Osteocyte (in vitro differentiated cells): ENCODE results near the gene CBR1. TPM values are rescaled to one million over a fixed set of nuclear protein-coding genes. Genes with fewer than 3 reads are reported as not detected.

Experiments
- DNase-seq: peaks from one replicate; pipeline ENCODE4 v3.0.0; 2021; ENCODE audit warnings: mixed read lengths; ENCODE audit not compliant: unreplicated experiment; ENCODE audit errors: extremely low spot score
- H3K27ac Mint-ChIP-seq: one replicate; pipeline ENCODE4 v1.8.0; 2021; ENCODE audit warnings: mild to moderate bottlenecking, mixed read lengths; ENCODE audit not compliant: unreplicated experiment
- H3K27me3 Mint-ChIP-seq: one replicate; pipeline ENCODE4 v1.8.0; 2021; ENCODE audit warnings: mixed read lengths; ENCODE audit not compliant: unreplicated experiment
- H3K36me3 Mint-ChIP-seq: one replicate; pipeline ENCODE4 v1.8.0; 2021; ENCODE audit warnings: mixed read lengths; ENCODE audit not compliant: unreplicated experiment
- H3K4me1 Mint-ChIP-seq: one replicate; pipeline ENCODE4 v1.8.0; 2021; ENCODE audit warnings: mixed read lengths; ENCODE audit not compliant: unreplicated experiment
- H3K4me3 Mint-ChIP-seq: one replicate; pipeline ENCODE4 v1.8.0; 2021; ENCODE audit warnings: mild to moderate bottlenecking, moderate library complexity, mixed read lengths; ENCODE audit not compliant: unreplicated experiment
- H3K9me3 Mint-ChIP-seq: one replicate; pipeline ENCODE4 v1.8.0; 2021; ENCODE audit warnings: mixed read lengths; ENCODE audit not compliant: unreplicated experiment
- total RNA-seq: library from RNA; stranded (reverse); gene quantifications from 2 replicates; pipeline ENCODE4 v1.2.1, GENCODE V29; 2021
- TF ChIP-seq, protein P1 (sequence below): fragments of 200-600 bp; sonication (generic); IDR thresholded peaks from 2 replicates; pipeline ENCODE4 v1.5.0; 2021; ENCODE audit warnings: antibody characterized with exemption, mild to moderate bottlenecking, moderate library complexity

Gene CBR1
- total RNA-seq, 1 donor from 2014 or later: 17.2 TPM

DNA sequence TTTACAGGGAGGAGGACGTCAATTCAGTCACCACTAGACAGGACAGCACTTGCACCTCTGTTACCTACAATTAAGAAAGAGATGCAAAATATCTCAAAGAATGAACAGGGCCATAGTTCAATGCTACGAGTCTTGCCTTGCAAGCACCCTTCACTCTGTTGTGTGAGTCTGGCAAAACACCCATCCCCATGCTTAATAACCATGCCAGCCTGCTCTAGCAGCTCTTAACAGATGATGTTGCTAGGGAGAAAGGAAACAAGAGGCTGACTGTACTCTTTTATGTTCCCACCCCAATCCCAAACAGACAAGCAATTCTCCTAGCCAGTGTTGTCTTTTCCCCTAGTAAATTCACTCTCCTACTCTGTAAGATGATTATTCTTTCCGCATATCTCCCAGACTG, 5.3 kb downstream of the CBR1 start:
- TF ChIP-seq, protein P1, sequence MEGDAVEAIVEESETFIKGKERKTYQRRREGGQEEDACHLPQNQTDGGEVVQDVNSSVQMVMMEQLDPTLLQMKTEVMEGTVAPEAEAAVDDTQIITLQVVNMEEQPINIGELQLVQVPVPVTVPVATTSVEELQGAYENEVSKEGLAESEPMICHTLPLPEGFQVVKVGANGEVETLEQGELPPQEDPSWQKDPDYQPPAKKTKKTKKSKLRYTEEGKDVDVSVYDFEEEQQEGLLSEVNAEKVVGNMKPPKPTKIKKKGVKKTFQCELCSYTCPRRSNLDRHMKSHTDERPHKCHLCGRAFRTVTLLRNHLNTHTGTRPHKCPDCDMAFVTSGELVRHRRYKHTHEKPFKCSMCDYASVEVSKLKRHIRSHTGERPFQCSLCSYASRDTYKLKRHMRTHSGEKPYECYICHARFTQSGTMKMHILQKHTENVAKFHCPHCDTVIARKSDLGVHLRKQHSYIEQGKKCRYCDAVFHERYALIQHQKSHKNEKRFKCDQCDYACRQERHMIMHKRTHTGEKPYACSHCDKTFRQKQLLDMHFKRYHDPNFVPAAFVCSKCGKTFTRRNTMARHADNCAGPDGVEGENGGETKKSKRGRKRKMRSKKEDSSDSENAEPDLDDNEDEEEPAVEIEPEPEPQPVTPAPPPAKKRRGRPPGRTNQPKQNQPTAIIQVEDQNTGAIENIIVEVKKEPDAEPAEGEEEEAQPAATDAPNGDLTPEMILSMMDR: no peak
- no peak for DNase-seq
- H3K4me1 Mint-ChIP-seq: peaks cover 11% of the 10 kb centered on the region

DNA sequence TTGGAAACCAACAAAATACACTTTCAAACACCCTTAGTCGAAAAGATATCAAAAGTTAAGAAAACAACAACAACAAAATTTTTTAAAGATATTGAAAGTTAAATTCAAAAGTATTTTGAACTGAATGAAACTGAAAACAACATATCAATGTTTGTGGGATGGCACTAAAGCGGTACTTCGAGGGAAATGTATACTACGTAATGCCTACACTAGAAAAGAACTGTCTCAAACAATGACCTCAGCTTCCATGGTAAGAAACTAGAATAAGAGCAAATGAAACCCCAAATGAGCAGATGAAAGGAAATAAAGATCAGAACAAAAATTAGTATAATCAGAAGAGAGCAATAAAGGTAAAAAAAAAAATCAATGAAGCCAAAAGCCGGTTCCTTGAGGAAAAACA, 6.1 kb downstream of the CBR1 start:
- Mint-ChIP-seq H3K4me1 (peaks cover 4% of the 10 kb centered on the region), H3K27me3 (peaks cover 10% of the 10 kb centered on the region), H3K4me3 (no peak overlapping the region), H3K36me3 (no peaks in the 10 kb centered on the region), H3K9me3 (peaks cover 3% of the 10 kb centered on the region), H3K27ac (no peak overlapping the region)
- no peak for DNase-seq
- TF ChIP-seq, protein P1: no peak

More for the DNA sequence above, 5.3 kb downstream of the CBR1 start:
- Mint-ChIP-seq H3K4me3 (no peak overlapping the region), H3K27ac (no peak overlapping the region), H3K36me3 (no peaks in the 10 kb centered on the region), H3K9me3 (peaks cover 3% of the 10 kb centered on the region), H3K27me3 (peaks cover 10% of the 10 kb centered on the region)

- Mint-ChIP-seq H3K36me3 (no peaks in the 10 kb centered on the region), H3K4me1 (no peaks in the 10 kb centered on the region), H3K27me3 (peaks cover 14% of the 10 kb centered on the region), H3K4me3 (no peak overlapping the region), H3K27ac (no peak overlapping the region), H3K9me3 (peaks cover 3% of the 10 kb centered on the region)
- TF ChIP-seq, protein P1: no peak
- no peak for DNase-seq
These were observed 7.2 kb downstream of the CBR1 start for GRCh38 chr21:36076878-36077655.

GRCh38 chr21:36077758-36078157, 7.9 kb downstream of the CBR1 start:
- TF ChIP-seq, protein P1: no peak
- H3K27me3 Mint-ChIP-seq: peaks cover 17% of the 10 kb centered on the region
- no peaks in the 10 kb centered on the region for H3K36me3 Mint-ChIP-seq
- no peaks in the 10 kb centered on the region for H3K4me1 Mint-ChIP-seq
- H3K27ac Mint-ChIP-seq: no peak overlapping the region
- DNase-seq: no peak
- H3K9me3 Mint-ChIP-seq: peaks cover 3% of the 10 kb centered on the region
- H3K4me3 Mint-ChIP-seq: no peak overlapping the region

DNA sequence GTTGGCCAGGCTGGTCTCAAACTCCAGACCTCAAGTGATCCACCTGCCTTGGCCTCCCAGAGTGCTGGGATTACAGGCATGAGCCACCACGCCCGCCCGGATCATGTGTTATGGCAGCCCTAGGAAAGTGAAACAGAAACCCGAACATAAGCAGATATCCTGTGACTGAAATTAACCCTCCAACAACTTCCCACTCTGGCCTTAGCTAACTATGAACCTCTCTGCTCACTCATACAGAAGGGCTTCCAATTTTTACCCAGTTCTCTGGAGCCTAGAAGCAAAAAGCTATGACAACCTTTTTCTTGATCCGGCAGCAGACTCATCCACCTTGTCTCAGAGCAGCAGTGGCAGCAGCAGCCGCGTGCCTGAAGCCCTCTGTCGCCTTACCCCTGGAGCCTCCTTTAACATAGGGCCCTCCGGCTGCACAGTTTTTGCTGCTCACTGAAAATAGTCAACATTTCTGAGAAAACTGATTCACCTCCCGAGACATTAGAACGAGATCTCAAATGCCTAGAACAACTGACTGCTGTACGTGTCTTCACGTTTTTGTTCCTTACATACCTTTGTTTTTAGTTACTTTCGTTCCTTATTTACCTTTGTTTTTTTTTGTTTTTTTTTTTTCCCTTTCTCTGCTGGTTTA, 9.3 kb downstream of the CBR1 start:
- Mint-ChIP-seq H3K27me3 (peaks cover 17% of the 10 kb centered on the region), H3K4me3 (no peak overlapping the region), H3K36me3 (no peaks in the 10 kb centered on the region), H3K27ac (no peak overlapping the region), H3K9me3 (peaks cover 3% of the 10 kb centered on the region), H3K4me1 (no peaks in the 10 kb centered on the region)
- no peak for DNase-seq
- TF ChIP-seq, protein P1: no peak
